DOHH2 (cell line): ENCODE data around the gene PRDX4.
"Not testable (repeated sequence)": the region's sequence is repeated elsewhere in the genome, so short reads cannot be mapped to it uniquely, and the experiment has no call there.

Source experiments
- H3F3A ChIP-seq: fragments of 200-600 bp; sonication (generic), shearing (Covaris generic); 2 replicates; pipeline ENCODE4 v1.6.0; 2016; ENCODE audit warnings: antibody characterized with exemption, mild to moderate bottlenecking; ENCODE audit not compliant: control insufficient read depth, insufficient read depth
- H3K27ac ChIP-seq: fragments of 200-600 bp; sonication (generic); 2 replicates; pipeline ENCODE4 v1.5.1; 2014; ENCODE audit warnings: low read depth, mild to moderate bottlenecking, low read length, moderate library complexity
- H3K27me3 ChIP-seq: fragments of 200-600 bp; sonication (generic); 2 replicates; pipeline ENCODE4 v1.6.1; 2014; ENCODE audit warnings: mild to moderate bottlenecking, low read length, mixed read lengths; ENCODE audit not compliant: control insufficient read depth
- H3K36me3 ChIP-seq: fragments of 200-600 bp; sonication (generic); 2 replicates; pipeline ENCODE4 v1.6.1; 2014; ENCODE audit warnings: mild to moderate bottlenecking, low read length, moderate library complexity, mixed read lengths; ENCODE audit not compliant: control insufficient read depth
- H3K4me1 ChIP-seq: fragments of 200-600 bp; sonication (generic); 2 replicates; pipeline ENCODE4 v1.6.1; 2014; ENCODE audit warnings: mild to moderate bottlenecking, low read length, mixed read lengths; ENCODE audit not compliant: control insufficient read depth
- H3K4me2 ChIP-seq: fragments of 200-600 bp; sonication (generic); 2 replicates; pipeline ENCODE4 v1.6.0; 2014; ENCODE audit warnings: mild to moderate bottlenecking, low read length, moderate library complexity
- H3K4me3 ChIP-seq: fragments of 200-600 bp; sonication (generic); 2 replicates; pipeline ENCODE4 v1.5.1; 2014; ENCODE audit warnings: mild to moderate bottlenecking, low read length, mixed read lengths
- H3K79me2 ChIP-seq: fragments of 200-600 bp; sonication (generic); 2 replicates; pipeline ENCODE4 v1.6.1; 2014; ENCODE audit warnings: mild to moderate bottlenecking, low read length, mixed read lengths; ENCODE audit not compliant: control insufficient read depth
- H3K9me2 ChIP-seq: fragments of 200-600 bp; sonication (generic); replicated peaks from 2 replicates; pipeline ENCODE4 v1.6.1; 2014; ENCODE audit warnings: mild to moderate bottlenecking, low read length, mixed read lengths; ENCODE audit not compliant: control insufficient read depth
- H3K9me3 ChIP-seq: fragments of 200-600 bp; sonication (generic); 2 replicates; pipeline ENCODE4 v1.6.1; 2014; ENCODE audit warnings: antibody characterized with exemption, low read length, mixed read lengths; ENCODE audit not compliant: control insufficient read depth, insufficient read depth
- H4K20me1 ChIP-seq: fragments of 200-600 bp; sonication (generic); 2 replicates; pipeline ENCODE4 v1.6.0; 2014; ENCODE audit warnings: low read depth, mild to moderate bottlenecking, antibody characterized with exemption, low read length, moderate library complexity; ENCODE audit not compliant: control insufficient read depth, insufficient read depth
- CTCF ChIP-seq: fragments of 200-600 bp; sonication (generic); IDR thresholded peaks from one replicate; pipeline ENCODE4 v1.5.1; 2014; ENCODE audit warnings: antibody characterized with exemption, mild to moderate bottlenecking, low read depth, low read length; ENCODE audit not compliant: poor library complexity, severe bottlenecking
- EZH2phosphoT487 ChIP-seq: fragments of 200-600 bp; sonication (generic); IDR thresholded peaks from 2 replicates; pipeline ENCODE4 v1.6.1; 2017; ENCODE audit warnings: borderline replicate concordance, mild to moderate bottlenecking, antibody characterized with exemption, low read length, moderate library complexity, mixed read lengths

PRDX4 gene

GRCh38 chrX:23670528-23670927 is 3.2 kb downstream of the PRDX4 start:
- Histone ChIP-seq H3K4me2 (no peak overlapping the region), H3K27me3 (no peaks in the 10 kb centered on the region), H3K4me1 (peaks cover 19% of the 10 kb centered on the region), H3K79me2 (peaks cover 37% of the 10 kb centered on the region), H4K20me1 (no peaks in the 10 kb centered on the region), H3K4me3 (no peak overlapping the region), H3K27ac (no peak overlapping the region), H3K9me2 (no peaks in the 10 kb centered on the region), H3F3A (no peaks in the 10 kb centered on the region), H3K9me3 (no peaks in the 10 kb centered on the region), H3K36me3 (peaks cover 40% of the 10 kb centered on the region)
- no peak for TF ChIP-seq CTCF
- TF ChIP-seq EZH2phosphoT487 = no peak

- Histone ChIP-seq H3K9me2 (no peaks in the 10 kb centered on the region), H3K4me2 (no peak overlapping the region), H3K79me2 (peaks cover 29% of the 10 kb centered on the region), H3K27ac (no peak overlapping the region), H3K36me3 (peaks cover 52% of the 10 kb centered on the region), H3K4me1 (peaks cover 9% of the 10 kb centered on the region), H3K9me3 (no peaks in the 10 kb centered on the region), H4K20me1 (no peaks in the 10 kb centered on the region), H3K27me3 (no peaks in the 10 kb centered on the region), H3F3A (no peaks in the 10 kb centered on the region), H3K4me3 (no peak overlapping the region)
- TF ChIP-seq CTCF (no peak), EZH2phosphoT487 (no peak)
These were observed 5.8 kb downstream of the PRDX4 start for GRCh38 chrX:23673108-23673507.

- not testable (repeated sequence) for H3K4me1 ChIP-seq, H3K9me2 ChIP-seq, H4K20me1 ChIP-seq, H3K4me3 ChIP-seq, H3K27ac ChIP-seq, H3F3A ChIP-seq, H3K4me2 ChIP-seq, H3K27me3 ChIP-seq, H3K9me3 ChIP-seq, H3K79me2 ChIP-seq
- peaks cover 43% of the 10 kb centered on the region for H3K36me3 ChIP-seq
These were observed 9.2 kb downstream of the PRDX4 start for GRCh38 chrX:23676486-23676885.

GRCh38 chrX:23692166-23692565 is 24.9 kb downstream of the PRDX4 start:
- Histone ChIP-seq H3K27me3 (no peaks in the 10 kb centered on the region), H3K4me1 (no peaks in the 10 kb centered on the region)

More at GRCh38 chrX:23692166-23692565, 24.9 kb downstream of the PRDX4 start:
- no peak overlapping the region for H3K4me3 ChIP-seq
- no peaks in the 10 kb centered on the region for H3K9me2 ChIP-seq
- no peaks in the 10 kb centered on the region for H3K9me3 ChIP-seq
- H3K36me3 ChIP-seq = no peaks in the 10 kb centered on the region
- no peak for TF ChIP-seq CTCF
- no peak for TF ChIP-seq EZH2phosphoT487
- no peaks in the 10 kb centered on the region for H4K20me1 ChIP-seq
- no peaks in the 10 kb centered on the region for H3K79me2 ChIP-seq
- no peaks in the 10 kb centered on the region for H3F3A ChIP-seq
- no peak overlapping the region for H3K4me2 ChIP-seq
- no peak overlapping the region for H3K27ac ChIP-seq
